Right lobe of liver (tissue), 6 donors: ENCODE results near the gene DRD5. TPM values are rescaled to one million over a fixed set of nuclear protein-coding genes. Genes with fewer than 3 reads are reported as not detected.
"Not testable (repeated sequence)": the region's sequence is repeated elsewhere in the genome, so short reads cannot be mapped to it uniquely, and the experiment has no call there.

ENCODE experiments used
- ATAC-seq, 4 donors: fragments of 200-7000 bp; cut with Tn5 transposase; one replicate each; pipeline ENCODE4 v1.9.1; 2020; ENCODE audit warnings: mild to moderate bottlenecking in 4 of 4, moderate library complexity in 4 of 4
- DNase-seq, 3 donors: peaks; one replicate each; pipeline ENCODE4 v3.0.0-alpha.2; 2020
- H3K27ac ChIP-seq, 3 donors: fragments of 200-600 bp; one replicate each; pipeline ENCODE4 v1.8.0; 2022
- H3K27me3 ChIP-seq, 2 donors: fragments of 200-600 bp; one replicate each; pipeline ENCODE4 v1.8.0; 2022
- H3K36me3 ChIP-seq, 4 donors: fragments of 200-600 bp; sonication (generic) in 1 of 4; one replicate each; pipeline versions ENCODE4 v1.5.1 to v1.8.0; 2017 to 2022; ENCODE audit warnings: control low read depth in 1 of 4
- H3K4me1 ChIP-seq, 4 donors: fragments of 200-600 bp; sonication (generic) in 1 of 4; one replicate each; pipeline versions ENCODE4 v1.5.1 to v1.8.0; 2017 to 2022; ENCODE audit warnings: control low read depth in 1 of 4
- H3K4me3 ChIP-seq, 3 donors: fragments of 200-600 bp; one replicate each; pipeline ENCODE4 v1.8.0; 2022
- H3K9me3 ChIP-seq, 4 donors: fragments of 200-600 bp; sonication (generic) in 1 of 4; one replicate each; pipeline versions ENCODE4 v1.5.1 to v1.8.0; 2017 to 2022; ENCODE audit warnings: control low read depth in 1 of 4
- CTCF ChIP-seq, 4 donors: fragments of 200-600 bp in 3 of 4; fragments of 450-650 bp in 1 of 4; IDR thresholded peaks; one replicate each; pipeline versions ENCODE4 v1.5.1 to v1.8.0; 2016 to 2022; ENCODE audit warnings: antibody characterized with exemption in 4 of 4, mild to moderate bottlenecking in 2 of 4
- POLR2A ChIP-seq: fragments of 450-650 bp; IDR thresholded peaks from one replicate; pipeline ENCODE4 v1.6.1; 2017; ENCODE audit warnings: antibody characterized with exemption, mild to moderate bottlenecking
- WGBS: methylation state at CpG from one replicate; pipeline ENCODE4 v1.1.6; 2018; ENCODE audit warnings: low coverage, low lambda C conversion rate; ENCODE audit not compliant: insufficient coverage; ENCODE audit errors: missing lambda C conversion rate; 5-methylcytosine and 5-hydroxymethylcytosine counted together
- intact Hi-C, 2 donors: fragments of 100-400 bp; cut with DNase I; formaldehyde crosslinking; loops; one replicate each; pipeline versions ENCODE4 v1.11.2 to v1.14.1; 2022
- total RNA-seq, 6 experiments: library from RNA; depleted of rRNA in 2 of 6; stranded (reverse); fragments of >200 nt in 2 of 6; fragmentation: NEBNext Ultra II Directional in 3 of 6; extraction: Animal tissue kit (Norgen Biotek cat#: 25700) in 3 of 6; gene quantifications; one replicate each; pipeline versions ENCODE4 v1.1.0 to v1.2.4, GENCODE V29; 2016 to 2023
- donor health status: DM: no; HTN: yes; CAD: no.
- donor health status: DM: no; HTN: no; CAD: no.
- donor health status: DM: no; HTN: no; CAD: no.
- donor health status: DM: no; HTN: yes; CAD: no.
- donor health status: DM: no; HTN: yes; CAD: no.

Gene DRD5
- total RNA-seq, 6 experiments from 2014 or later, result not detected

GRCh38 chr4:9792381-9792780 lies 10.9 kb downstream of the DRD5 start:
- WGBS, result 92% methylated on average over 3 of the region's 3 CpGs
- no peak overlapping the region for H3K27ac ChIP-seq
- no peaks in the 10 kb centered on the region for H3K4me1 ChIP-seq
- H3K4me3 ChIP-seq, result no peak overlapping the region
- intact Hi-C loops, result no loop called here
- H3K9me3 ChIP-seq, result no peaks in the 10 kb centered on the region
- no peaks in the 10 kb centered on the region for H3K27me3 ChIP-seq
- H3K36me3 ChIP-seq, result no peaks in the 10 kb centered on the region
- ATAC-seq (no peak), DNase-seq (no peak)
- no peak for TF ChIP-seq POLR2A
- TF ChIP-seq CTCF (IDR thresholded peaks at IDR 0.05), result no peak

GRCh38 chr4:9796641-9797040 lies 15.2 kb downstream of the DRD5 start:
- H3K4me3 ChIP-seq, H3K27ac ChIP-seq, H3K36me3 ChIP-seq, H3K9me3 ChIP-seq, DNase-seq, H3K4me1 ChIP-seq, ATAC-seq, intact Hi-C loops, H3K27me3 ChIP-seq: not testable (repeated sequence)
- 44% methylated on average over 2 of the region's 2 CpGs for WGBS

GRCh38 chr4:9800848-9801247 lies 19.4 kb downstream of the DRD5 start:
- intact Hi-C loops, result no loop called here
- Histone ChIP-seq H3K27ac (no peak overlapping the region), H3K27me3 (no peaks in the 10 kb centered on the region), H3K4me3 (no peak overlapping the region), H3K36me3 (no peaks in the 10 kb centered on the region), H3K4me1 (no peaks in the 10 kb centered on the region), H3K9me3 (no peaks in the 10 kb centered on the region)
- no peak for TF ChIP-seq CTCF (IDR thresholded peaks at IDR 0.05)
- TF ChIP-seq POLR2A, result no peak
- ATAC-seq (no peak), DNase-seq (no peak)
- 86% methylated on average over 3 of the region's 4 CpGs for WGBS

- Histone ChIP-seq H3K27ac (no peak overlapping the region), H3K4me1 (no peaks in the 10 kb centered on the region), H3K4me3 (no peak overlapping the region), H3K36me3 (no peaks in the 10 kb centered on the region), H3K9me3 (no peaks in the 10 kb centered on the region), H3K27me3 (no peaks in the 10 kb centered on the region)
- intact Hi-C loops, result no loop called here
- TF ChIP-seq CTCF (IDR thresholded peaks at IDR 0.05), result no peak
- TF ChIP-seq POLR2A, result no peak
- WGBS, result 67% methylated on average over 1 of the region's 5 CpGs
- no peak for DNase-seq
- ATAC-seq, result no peak
Observed at GRCh38 chr4:9804918-9805317, 23.5 kb downstream of the DRD5 start.

GRCh38 chr4:9808077-9808476 lies 26.6 kb downstream of the DRD5 start:
- WGBS, result 84% methylated on average over 4 of the region's 5 CpGs
- H3K36me3 ChIP-seq, result no peaks in the 10 kb centered on the region
- no peak overlapping the region for H3K27ac ChIP-seq
- H3K4me1 ChIP-seq, result no peaks in the 10 kb centered on the region
- H3K4me3 ChIP-seq, result no peak overlapping the region
- no peaks in the 10 kb centered on the region for H3K27me3 ChIP-seq
- H3K9me3 ChIP-seq, result no peaks in the 10 kb centered on the region
- no peak for ATAC-seq
- no peak for TF ChIP-seq CTCF (IDR thresholded peaks at IDR 0.05)
- no peak for TF ChIP-seq POLR2A
- DNase-seq, result no peak
- intact Hi-C loops, result no loop called here
